Measurements from ENCODE around the gene TUBB3. TPM values are rescaled to one million over a fixed set of nuclear protein-coding genes. Genes with fewer than 3 reads are reported as not detected.

The TUBB3 gene
- total RNA-seq, 3 donors from 2014 or later (not counting 1 experiment from before 2014, with no cell fraction given): 1.1 to 1.3 (median 1.2) TPM

DNA sequence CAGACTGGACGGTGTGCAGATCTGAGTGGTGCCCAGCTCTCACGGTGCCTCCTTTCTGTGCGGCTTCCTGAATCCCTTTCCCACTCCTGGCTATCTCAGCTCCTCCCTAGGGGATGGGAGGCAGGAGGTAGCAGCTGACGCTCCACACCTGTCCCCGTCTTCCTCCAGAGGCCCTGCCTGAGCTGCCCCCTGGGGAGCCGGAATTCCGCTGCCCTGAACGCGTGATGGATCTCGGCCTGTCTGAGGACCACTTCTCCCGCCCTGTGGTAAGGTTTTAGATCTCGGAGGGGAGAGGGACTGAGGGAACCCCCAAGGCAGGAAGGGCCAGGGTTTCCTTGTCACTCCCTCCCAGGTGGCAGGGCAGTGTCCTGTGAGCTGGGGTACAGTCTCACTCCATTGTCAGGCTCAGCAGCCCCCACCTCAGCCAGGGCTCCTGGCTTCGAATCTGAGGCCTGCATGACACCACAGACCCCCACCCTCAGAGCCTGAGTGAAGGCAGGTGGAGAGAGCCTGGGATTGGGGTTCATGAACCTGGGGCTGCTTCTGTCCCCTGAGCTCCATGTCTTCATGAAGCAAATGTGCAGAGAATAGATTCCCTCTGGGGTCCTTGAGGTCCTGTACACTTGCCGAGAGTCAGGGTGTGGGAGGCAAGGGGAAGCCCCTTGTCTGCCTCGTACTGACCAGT is 32.0 kb downstream of the TUBB3 start:
- H3K9me3 ChIP-seq (ENCODE audit: control insufficient read depth, insufficient read depth, low read length): no peaks in the 10 kb centered on the region
- peaks cover 31% of the 10 kb centered on the region for H3K4me1 ChIP-seq (ENCODE audit: control insufficient read depth, insufficient read depth, low read length)
- H3K36me3 ChIP-seq (ENCODE audit: control insufficient read depth, insufficient read depth, low read length): peaks cover 12% of the 10 kb centered on the region
- Mint-ChIP-seq H3K27me3 (ENCODE audit: low read depth in 2 of 2) (no peaks in the 10 kb centered on the region), H3K9me3 (no peaks in the 10 kb centered on the region), H3K4me1 (peaks cover 0 to 7% of the 10 kb centered on the region in 2 donors), H3K36me3 (peaks cover 8% of the 10 kb centered on the region), H3K4me3 (no peak overlapping the region), H3K27ac (no peak overlapping the region)
- DNase-seq (no peak), ATAC-seq (no peak)
- H3K4me3 ChIP-seq (ENCODE audit: low read length): no peak overlapping the region
- intact Hi-C loops (cut with micrococcal nuclease): no loop called here
- 94% methylated on average over 14 of the region's 15 CpGs for WGBS (ENCODE audit: insufficient coverage)
- TF ChIP-seq, protein P1, sequence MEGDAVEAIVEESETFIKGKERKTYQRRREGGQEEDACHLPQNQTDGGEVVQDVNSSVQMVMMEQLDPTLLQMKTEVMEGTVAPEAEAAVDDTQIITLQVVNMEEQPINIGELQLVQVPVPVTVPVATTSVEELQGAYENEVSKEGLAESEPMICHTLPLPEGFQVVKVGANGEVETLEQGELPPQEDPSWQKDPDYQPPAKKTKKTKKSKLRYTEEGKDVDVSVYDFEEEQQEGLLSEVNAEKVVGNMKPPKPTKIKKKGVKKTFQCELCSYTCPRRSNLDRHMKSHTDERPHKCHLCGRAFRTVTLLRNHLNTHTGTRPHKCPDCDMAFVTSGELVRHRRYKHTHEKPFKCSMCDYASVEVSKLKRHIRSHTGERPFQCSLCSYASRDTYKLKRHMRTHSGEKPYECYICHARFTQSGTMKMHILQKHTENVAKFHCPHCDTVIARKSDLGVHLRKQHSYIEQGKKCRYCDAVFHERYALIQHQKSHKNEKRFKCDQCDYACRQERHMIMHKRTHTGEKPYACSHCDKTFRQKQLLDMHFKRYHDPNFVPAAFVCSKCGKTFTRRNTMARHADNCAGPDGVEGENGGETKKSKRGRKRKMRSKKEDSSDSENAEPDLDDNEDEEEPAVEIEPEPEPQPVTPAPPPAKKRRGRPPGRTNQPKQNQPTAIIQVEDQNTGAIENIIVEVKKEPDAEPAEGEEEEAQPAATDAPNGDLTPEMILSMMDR (IDR thresholded peaks at IDR 0.05): no peak
- H3K27ac ChIP-seq (ENCODE audit: low read length): no peak overlapping the region
- H3K27me3 ChIP-seq (ENCODE audit: control insufficient read depth, insufficient read depth, low read length): no peaks in the 10 kb centered on the region

DNA sequence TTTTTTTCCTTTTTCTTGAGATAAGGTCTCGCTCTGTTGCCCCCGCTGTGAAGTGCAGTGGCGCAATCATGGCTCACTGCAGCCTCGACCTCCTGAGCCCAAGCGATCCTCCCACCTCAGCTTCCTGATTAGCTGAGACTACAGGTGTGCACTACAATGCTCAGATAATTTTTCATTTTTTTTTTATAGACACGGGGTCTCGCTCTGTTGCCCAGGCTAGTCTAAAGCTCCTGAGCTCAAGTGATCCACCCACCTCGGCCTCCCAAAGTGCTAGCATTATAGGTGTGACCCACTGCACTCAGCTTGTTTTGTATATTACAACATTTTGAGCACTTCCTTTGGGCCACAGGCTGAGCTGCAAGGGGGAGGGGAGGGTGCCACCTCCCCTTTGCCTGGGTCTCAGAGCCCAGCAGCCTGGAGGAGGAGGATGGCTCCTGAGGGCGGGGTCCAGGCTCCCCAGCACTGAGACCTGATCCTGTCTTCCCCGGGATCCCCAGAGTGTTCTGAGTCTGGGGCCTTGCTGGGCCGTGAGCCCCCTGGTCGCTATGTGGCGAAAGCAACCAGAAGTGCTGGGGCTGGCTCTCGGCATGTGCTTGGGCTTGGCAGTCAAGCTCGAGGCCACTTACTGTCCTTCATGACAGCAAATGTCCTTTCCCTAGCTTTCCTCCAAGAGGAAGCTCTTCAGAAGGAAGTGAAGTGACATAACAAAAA is 33.5 kb downstream of the TUBB3 start:
- no peak overlapping the region for H3K27ac Mint-ChIP-seq
- H3K4me3 Mint-ChIP-seq: no peak overlapping the region
- H3K9me3 Mint-ChIP-seq: no peaks in the 10 kb centered on the region
- ATAC-seq: no peak
- H3K27me3 Mint-ChIP-seq (ENCODE audit: low read depth in 2 of 2): no peaks in the 10 kb centered on the region
- TF ChIP-seq, protein P1 (IDR thresholded peaks at IDR 0.05): no peak
- no peaks in the 10 kb centered on the region for H3K9me3 ChIP-seq (ENCODE audit: control insufficient read depth, insufficient read depth, low read length)
- no peak for DNase-seq
- intact Hi-C loops (cut with micrococcal nuclease): no loop called here
- no peaks in the 10 kb centered on the region for H3K27me3 ChIP-seq (ENCODE audit: control insufficient read depth, insufficient read depth, low read length)
- H3K4me1 Mint-ChIP-seq: peaks cover 0 to 8% of the 10 kb centered on the region in 2 donors
- WGBS (ENCODE audit: insufficient coverage): 79% methylated on average over 15 of the region's 15 CpGs
- no peak overlapping the region for H3K4me3 ChIP-seq (ENCODE audit: low read length)
- H3K36me3 Mint-ChIP-seq: peaks cover 8% of the 10 kb centered on the region
- peaks cover 14% of the 10 kb centered on the region for H3K36me3 ChIP-seq (ENCODE audit: control insufficient read depth, insufficient read depth, low read length)
- H3K27ac ChIP-seq (ENCODE audit: low read length): peak overlapping the region; percentile 7
- peaks cover 31% of the 10 kb centered on the region for H3K4me1 ChIP-seq (ENCODE audit: control insufficient read depth, insufficient read depth, low read length)

DNA sequence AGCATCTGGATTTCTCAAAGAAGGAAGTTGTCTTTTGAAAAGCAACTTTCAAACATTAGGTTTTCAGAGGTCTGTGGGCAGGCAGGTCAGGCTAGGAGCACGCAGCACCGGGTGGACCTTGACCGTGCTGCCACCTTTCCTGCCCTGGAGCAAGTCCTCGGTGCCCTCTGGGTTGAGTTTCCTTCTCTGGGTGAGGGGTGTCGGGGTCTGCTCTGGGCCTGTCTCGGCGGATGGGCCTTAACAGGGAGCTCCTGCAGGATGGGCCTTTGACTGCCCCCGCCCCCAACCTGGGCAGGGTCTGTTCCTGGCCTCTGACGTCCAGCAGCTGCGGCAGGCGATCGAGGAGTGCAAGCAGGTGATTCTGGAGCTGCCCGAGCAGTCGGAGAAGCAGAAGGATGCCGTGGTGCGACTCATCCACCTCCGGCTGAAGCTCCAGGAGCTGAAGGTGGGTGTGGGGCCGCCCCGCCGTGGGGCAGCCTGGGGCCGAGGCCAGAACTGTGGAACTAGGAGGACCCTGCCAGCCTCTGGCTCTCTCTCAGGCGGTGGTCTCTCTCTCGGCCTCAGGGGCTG is 34.2 kb downstream of the TUBB3 start:
- no peak overlapping the region for H3K27ac ChIP-seq (ENCODE audit: low read length)
- no peaks in the 10 kb centered on the region for H3K9me3 ChIP-seq (ENCODE audit: control insufficient read depth, insufficient read depth, low read length)
- no peak overlapping the region for H3K4me3 Mint-ChIP-seq
- H3K4me1 Mint-ChIP-seq: peaks cover 0 to 8% of the 10 kb centered on the region in 2 donors
- ATAC-seq: no peak
- no peak for DNase-seq
- H3K27me3 Mint-ChIP-seq (ENCODE audit: low read depth in 2 of 2): no peaks in the 10 kb centered on the region
- 85% methylated on average over 23 of the region's 23 CpGs for WGBS (ENCODE audit: insufficient coverage)
- no peak overlapping the region for H3K27ac Mint-ChIP-seq
- intact Hi-C loops (cut with micrococcal nuclease): no loop called here
- H3K36me3 Mint-ChIP-seq: peaks cover 8% of the 10 kb centered on the region
- H3K4me1 ChIP-seq (ENCODE audit: control insufficient read depth, insufficient read depth, low read length): peaks cover 31% of the 10 kb centered on the region
- H3K9me3 Mint-ChIP-seq: no peaks in the 10 kb centered on the region
- no peaks in the 10 kb centered on the region for H3K27me3 ChIP-seq (ENCODE audit: control insufficient read depth, insufficient read depth, low read length)
- TF ChIP-seq, protein P1 (IDR thresholded peaks at IDR 0.05): no peak
- H3K36me3 ChIP-seq (ENCODE audit: control insufficient read depth, insufficient read depth, low read length): peaks cover 14% of the 10 kb centered on the region
- H3K4me3 ChIP-seq (ENCODE audit: low read length): no peak overlapping the region

All from natural killer cell (primary cell).